ENCODE measurements around the gene FBXL5. TPM values are rescaled to one million over a fixed set of nuclear protein-coding genes. Genes with fewer than 3 reads are reported as not detected.

FBXL5 gene
- total RNA-seq, 4 donors from 2014 or later = 58.7 to 104 (median 99.4) TPM

DNA sequence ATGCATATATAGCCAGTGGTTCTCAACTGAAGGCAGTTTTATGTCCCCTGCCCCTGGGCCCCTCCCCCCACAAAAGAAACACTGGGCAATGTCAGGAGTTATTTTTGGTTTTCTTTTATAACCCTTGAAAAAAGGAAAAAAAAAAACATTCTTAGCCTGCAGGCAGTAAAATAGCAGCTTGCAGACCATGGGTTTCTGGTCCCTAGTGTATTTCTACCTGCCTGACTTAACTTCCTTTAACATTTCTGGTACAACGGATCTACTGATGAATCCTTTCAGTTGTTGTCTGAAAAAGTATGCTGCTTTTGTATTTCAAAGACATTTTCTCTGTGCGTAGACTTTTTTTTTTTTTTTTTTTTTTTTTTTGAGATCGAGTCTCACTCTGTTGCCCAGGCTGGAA, 15.4 kb upstream of the FBXL5 start:
- Histone ChIP-seq H3K9me3 (no peaks in the 10 kb centered on the region), H3K27me3 (no peaks in the 10 kb centered on the region)
- TF ChIP-seq, protein P1, sequence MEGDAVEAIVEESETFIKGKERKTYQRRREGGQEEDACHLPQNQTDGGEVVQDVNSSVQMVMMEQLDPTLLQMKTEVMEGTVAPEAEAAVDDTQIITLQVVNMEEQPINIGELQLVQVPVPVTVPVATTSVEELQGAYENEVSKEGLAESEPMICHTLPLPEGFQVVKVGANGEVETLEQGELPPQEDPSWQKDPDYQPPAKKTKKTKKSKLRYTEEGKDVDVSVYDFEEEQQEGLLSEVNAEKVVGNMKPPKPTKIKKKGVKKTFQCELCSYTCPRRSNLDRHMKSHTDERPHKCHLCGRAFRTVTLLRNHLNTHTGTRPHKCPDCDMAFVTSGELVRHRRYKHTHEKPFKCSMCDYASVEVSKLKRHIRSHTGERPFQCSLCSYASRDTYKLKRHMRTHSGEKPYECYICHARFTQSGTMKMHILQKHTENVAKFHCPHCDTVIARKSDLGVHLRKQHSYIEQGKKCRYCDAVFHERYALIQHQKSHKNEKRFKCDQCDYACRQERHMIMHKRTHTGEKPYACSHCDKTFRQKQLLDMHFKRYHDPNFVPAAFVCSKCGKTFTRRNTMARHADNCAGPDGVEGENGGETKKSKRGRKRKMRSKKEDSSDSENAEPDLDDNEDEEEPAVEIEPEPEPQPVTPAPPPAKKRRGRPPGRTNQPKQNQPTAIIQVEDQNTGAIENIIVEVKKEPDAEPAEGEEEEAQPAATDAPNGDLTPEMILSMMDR (IDR thresholded peaks at IDR 0.05) = no peak
- no peak for TF ChIP-seq POLR2A (IDR thresholded peaks at IDR 0.05)

GRCh38 chr4:15668566-15669435, 13.6 kb upstream of the FBXL5 start:
- TF ChIP-seq POLR2A (IDR thresholded peaks at IDR 0.05) = no peak
- TF ChIP-seq, protein P1 (IDR thresholded peaks at IDR 0.05) = no peak
- Histone ChIP-seq H3K27ac (no peak overlapping the region), H3K4me3 (no peak overlapping the region), H3K4me1 (no peaks in the 10 kb centered on the region), H3K9me3 (no peaks in the 10 kb centered on the region), H3K27me3 (no peaks in the 10 kb centered on the region), H3K36me3 (no peaks in the 10 kb centered on the region)
- DNase-seq = no peak

More for the DNA sequence above, 15.4 kb upstream of the FBXL5 start:
- Histone ChIP-seq H3K4me3 (no peak overlapping the region), H3K27ac (no peak overlapping the region), H3K4me1 (no peaks in the 10 kb centered on the region), H3K36me3 (no peaks in the 10 kb centered on the region)
- DNase-seq = no peak

DNA sequence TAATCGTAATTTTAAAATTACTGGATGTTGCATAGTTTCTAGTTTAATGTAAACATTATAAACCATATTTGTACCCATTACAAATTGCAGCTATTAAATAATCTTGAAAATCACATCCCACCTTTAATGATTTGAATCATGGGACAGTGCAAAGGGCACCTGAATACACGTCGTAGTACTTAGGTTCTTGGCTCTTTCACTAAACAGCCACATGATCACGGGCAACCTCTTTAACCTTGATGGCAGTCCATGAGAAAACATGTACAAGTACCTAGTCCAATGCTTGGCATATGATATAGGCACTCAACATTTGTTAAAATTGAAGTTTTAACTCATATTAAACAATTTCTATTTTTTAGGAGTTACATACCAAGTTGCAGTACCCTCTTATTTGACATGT, 11.8 kb upstream of the FBXL5 start:
- no peak overlapping the region for H3K4me3 ChIP-seq
- H3K4me1 ChIP-seq = no peaks in the 10 kb centered on the region
- no peak overlapping the region for H3K27ac ChIP-seq
- DNase-seq = no peak
- TF ChIP-seq, protein P1 (IDR thresholded peaks at IDR 0.05) = no peak
- no peak for TF ChIP-seq POLR2A (IDR thresholded peaks at IDR 0.05)
- no peaks in the 10 kb centered on the region for H3K36me3 ChIP-seq
- no peaks in the 10 kb centered on the region for H3K9me3 ChIP-seq
- no peaks in the 10 kb centered on the region for H3K27me3 ChIP-seq

DNA sequence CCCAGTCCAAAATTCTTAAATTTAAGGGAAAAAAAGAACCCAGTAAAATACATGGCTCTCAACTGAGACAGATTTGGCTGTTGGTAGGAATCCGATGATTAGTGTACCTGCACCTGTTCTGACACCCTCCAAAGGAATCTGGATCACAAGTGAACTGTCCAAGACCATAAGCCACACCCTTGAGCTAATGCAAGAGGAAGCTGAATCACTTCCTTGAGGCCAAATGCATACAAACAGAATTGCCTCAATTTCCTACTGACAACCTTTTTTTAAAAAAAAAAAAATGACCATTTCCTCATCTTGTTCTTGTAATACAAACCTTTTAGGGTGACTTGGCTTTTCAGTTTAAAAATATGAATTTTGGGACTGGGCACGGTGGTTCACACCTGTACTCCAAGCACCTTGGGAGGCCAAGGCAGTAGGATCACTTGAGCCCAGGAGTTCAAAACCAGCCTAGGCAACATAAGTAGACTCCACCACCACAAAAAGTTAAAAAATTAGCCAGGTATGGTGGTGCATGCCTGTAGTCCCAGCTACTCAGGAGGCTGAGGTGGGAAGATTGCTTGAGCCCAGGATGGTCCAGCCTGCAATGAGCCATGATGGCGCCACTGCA, 10.7 kb upstream of the FBXL5 start:
- H3K27ac ChIP-seq = peak overlapping the region in 3 of 4 donors; percentile 8 to 40 (median 16)
- H3K4me1 ChIP-seq = no peaks in the 10 kb centered on the region
- no peak overlapping the region for H3K4me3 ChIP-seq
- DNase-seq = peak in 1 of 3 donors; percentile 59
- TF ChIP-seq POLR2A (IDR thresholded peaks at IDR 0.05) = no peak
- TF ChIP-seq, protein P1 (IDR thresholded peaks at IDR 0.05) = no peak
- H3K9me3 ChIP-seq = no peaks in the 10 kb centered on the region
- no peaks in the 10 kb centered on the region for H3K27me3 ChIP-seq
- no peaks in the 10 kb centered on the region for H3K36me3 ChIP-seq

DNA sequence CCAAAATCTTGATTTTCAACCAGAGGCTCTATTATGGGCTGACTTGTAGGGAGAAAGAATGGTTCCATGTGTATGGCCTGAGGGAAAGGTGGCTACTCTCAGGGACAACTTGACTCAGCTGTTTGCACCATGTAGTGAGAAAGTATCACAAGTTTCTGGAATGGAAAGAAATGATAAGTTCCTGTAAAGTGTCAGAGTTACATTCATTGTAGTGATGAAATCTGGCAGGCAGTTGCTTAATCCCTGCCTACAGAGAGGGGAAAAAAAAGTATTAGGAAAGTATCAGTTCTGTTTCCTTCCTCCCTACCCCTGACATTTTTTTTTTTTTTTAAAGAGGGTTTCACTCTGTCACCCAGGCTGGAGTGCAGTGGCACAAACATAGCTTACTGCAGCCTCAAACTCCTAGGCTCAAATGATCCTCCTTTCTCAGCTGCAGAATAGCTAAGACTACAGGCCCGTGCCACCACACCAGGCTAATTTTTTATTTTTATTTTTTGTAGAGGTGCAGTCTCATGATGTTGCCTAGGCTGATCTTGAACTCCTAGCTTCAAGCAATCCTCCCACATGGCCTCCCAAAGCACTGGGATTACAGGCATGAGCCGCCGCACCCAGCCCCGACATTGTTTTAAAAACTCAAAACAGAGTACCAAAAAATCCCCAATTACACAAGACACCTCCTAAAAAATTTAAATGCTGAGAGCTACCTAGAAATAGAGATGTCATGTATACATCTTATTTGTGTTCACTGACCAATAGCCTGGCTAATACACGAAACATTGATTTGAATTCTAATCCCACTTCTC, 4.8 kb upstream of the FBXL5 start:
- H3K27ac ChIP-seq = no peak overlapping the region
- H3K4me3 ChIP-seq = no peak overlapping the region
- TF ChIP-seq, protein P1 (IDR thresholded peaks at IDR 0.05) = no peak
- TF ChIP-seq POLR2A (IDR thresholded peaks at IDR 0.05) = no peak
- H3K4me1 ChIP-seq = peaks cover 0 to 8% (median 1%) of the 10 kb centered on the region in 4 donors
- no peaks in the 10 kb centered on the region for H3K36me3 ChIP-seq
- DNase-seq = no peak
- H3K9me3 ChIP-seq = no peaks in the 10 kb centered on the region
- H3K27me3 ChIP-seq = no peaks in the 10 kb centered on the region

Data from Peyer's patch (tissue), 4 donors.